ENCODE results near the gene FTSJ1.
"Not testable (repeated sequence)": the region's sequence is repeated elsewhere in the genome, so short reads cannot be mapped to it uniquely, and the experiment has no call there.

The FTSJ1 gene

GRCh38 chrX:48475774-48476577 is at the start of gene FTSJ1:
FTSJ1 (plus strand) TSS chrX:48476199; CDS start chrX:48478048, 1,849 bp downstream.
- DNase-seq (ENCODE audit: low read depth in 1 of 2, low spot score in 1 of 2), result peak; percentile 71 to 72

GRCh38 chrX:48427027-48427716 is 48.8 kb upstream of the FTSJ1 start:
- DNase-seq (ENCODE audit: low read depth in 1 of 2, low spot score in 1 of 2), result not testable (repeated sequence)

DNA sequence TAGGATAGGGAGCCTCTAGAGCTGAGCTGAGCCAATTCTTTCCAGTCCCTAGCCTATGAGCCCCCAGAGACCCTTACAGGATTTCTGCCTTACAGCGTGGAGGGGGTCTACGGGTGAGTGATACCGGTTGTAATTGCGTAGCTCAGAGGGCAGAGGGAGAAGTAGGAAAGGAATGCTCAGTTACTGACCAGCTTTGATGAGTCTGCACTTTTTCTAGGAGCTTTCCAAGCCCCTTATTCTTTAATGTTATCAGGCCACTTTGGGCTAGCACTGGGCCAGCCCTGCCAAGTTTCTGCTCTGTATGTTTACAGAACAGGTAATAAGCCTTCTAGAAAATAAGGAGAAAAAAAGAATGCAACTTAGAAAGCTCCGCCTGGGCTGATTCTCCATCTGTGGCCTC is 46.4 kb upstream of the FTSJ1 start:
- not testable (repeated sequence) for DNase-seq (ENCODE audit: low read depth in 1 of 2, low spot score in 1 of 2)

- not testable (repeated sequence) for DNase-seq (ENCODE audit: low read depth in 1 of 2, low spot score in 1 of 2)
Observed at GRCh38 chrX:48430166-48430565, 45.8 kb upstream of the FTSJ1 start.

DNA sequence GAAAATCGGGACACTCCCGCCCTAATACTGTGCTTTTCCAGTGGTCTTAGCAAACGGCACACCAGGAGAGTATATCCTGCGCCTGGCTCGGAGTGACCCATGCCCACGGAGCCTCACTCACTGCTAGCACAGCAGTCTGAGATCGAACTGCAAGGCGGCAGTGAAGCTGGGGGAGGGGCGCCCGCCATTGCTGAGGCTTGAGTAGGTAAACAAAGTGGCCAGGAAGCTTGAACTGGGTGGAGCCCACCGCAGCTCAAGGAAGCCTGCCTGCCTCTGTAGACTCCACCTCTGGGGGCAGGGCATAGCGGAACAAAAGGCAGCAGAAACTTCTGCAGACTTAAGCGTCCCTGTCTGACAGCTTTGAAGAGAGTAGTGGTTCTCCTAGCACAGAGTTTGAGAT is 42.3 kb upstream of the FTSJ1 start:
- not testable (repeated sequence) for DNase-seq (ENCODE audit: low read depth in 1 of 2, low spot score in 1 of 2)

DNA sequence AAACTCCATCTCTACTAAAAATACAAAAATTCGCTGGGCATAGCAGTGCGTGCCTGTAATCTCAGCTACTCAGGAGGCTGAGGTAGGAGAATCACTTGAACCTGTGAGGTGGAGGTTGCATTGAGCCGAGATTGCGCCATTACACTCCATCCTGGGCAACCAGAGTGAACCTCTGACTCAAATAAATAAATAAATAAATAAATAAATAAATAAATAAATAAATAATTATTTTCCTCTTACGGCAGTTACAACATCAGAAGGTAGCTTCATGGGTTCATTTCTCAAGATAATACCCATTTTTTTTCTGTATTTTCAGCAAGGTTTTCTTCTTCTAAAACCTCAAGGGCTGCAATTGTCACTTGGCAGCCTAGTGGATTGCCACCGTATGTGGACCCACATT is 28.8 kb upstream of the FTSJ1 start:
- not testable (repeated sequence) for DNase-seq (ENCODE audit: low read depth in 1 of 2, low spot score in 1 of 2)

DNA sequence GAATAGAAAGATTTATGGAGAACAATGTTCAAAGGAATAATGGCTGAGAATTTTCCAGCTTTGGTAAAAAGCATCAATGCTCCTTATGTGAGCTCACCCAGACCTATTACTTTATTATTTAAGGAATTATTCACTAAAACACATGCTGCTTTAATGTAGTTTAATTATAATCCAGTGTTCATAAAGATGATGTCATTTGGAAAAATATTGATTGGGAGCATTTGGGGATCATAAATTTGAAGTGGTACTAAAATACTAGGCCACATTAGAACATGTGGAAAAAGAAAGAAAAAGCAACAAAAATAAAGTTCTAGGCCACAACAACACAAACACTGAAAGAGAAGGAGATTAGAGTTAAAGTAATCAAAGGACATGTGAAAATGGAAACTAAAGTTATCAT is 25.9 kb upstream of the FTSJ1 start:
- DNase-seq (ENCODE audit: low read depth in 1 of 2, low spot score in 1 of 2), result no peak

- DNase-seq (ENCODE audit: low read depth in 1 of 2, low spot score in 1 of 2), result no peak
Observed at GRCh38 chrX:48451708-48452107, 24.3 kb upstream of the FTSJ1 start.

DNA sequence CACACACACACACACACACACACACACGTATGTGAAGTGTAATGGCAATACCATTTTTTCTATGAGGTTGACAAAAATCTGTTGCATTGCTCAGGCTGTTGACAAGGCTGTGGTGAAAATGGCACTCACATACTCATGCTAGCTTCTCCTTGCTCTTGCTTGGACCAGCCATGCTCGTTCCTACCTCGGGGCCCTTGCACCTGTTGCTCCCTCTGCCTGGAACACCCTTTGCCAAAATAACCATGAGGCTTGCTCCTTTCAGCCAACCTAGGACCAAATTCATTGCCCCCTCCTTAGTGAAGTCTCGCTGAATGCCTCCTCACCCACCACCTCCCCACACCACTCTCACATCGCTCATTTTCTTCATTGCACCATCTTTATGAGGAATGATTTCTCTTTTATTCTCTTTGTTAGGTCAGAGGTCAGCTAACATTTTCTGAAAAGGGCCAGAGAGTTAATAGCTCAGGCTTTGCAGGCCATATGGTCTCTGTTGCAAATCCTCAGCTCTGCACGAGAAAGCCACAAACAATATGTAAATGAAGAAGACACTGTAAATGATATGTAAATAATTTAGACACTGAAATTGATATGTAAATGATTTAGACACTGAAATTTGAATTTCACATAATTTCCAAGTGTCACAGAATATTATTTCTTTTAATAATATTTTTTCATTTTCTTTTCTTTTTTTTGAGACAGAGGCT is 19.2 kb upstream of the FTSJ1 start:
- DNase-seq (ENCODE audit: low read depth in 1 of 2, low spot score in 1 of 2), result no peak

DNA sequence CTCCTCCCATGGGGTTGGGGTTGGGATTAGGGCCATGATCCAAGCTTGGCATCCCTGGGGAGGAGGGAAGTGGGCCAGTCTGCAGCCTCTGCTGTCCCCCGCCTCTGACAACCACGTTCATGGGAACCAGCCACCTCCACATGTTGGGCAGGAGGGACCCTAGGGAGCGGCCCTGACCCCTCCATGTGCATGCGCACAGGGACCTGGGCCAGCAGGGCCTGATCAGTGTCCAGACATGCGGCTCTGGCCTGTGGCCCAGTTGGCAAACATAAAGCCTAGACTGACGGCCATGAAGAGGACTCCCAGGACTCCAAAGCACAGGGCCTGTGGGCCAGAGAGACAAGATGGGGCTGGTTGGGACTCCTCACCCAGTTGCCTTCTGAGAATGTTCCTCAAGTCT is 17.3 kb upstream of the FTSJ1 start:
- no peak for DNase-seq (ENCODE audit: low read depth in 1 of 2, low spot score in 1 of 2)

DNA sequence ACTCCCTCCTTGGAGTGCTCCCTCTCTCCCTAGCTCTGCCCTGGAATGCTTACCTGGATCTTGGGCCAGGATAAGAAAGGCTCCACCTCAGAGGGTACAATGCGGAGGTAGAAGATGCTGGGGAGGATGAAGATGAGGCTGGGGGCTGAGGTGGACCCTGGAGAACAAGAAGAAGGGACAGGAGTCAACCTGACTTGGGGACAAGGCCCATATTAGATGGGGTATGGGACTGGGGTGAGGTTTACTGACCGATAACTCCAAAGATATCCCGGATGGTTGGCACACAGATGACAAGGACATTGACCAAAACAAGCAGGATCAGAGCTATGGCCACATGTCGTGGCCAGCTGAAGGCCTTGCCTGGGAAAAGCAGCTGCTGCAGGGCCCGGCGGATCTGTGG is 16.5 kb upstream of the FTSJ1 start:
- no peak for DNase-seq (ENCODE audit: low read depth in 1 of 2, low spot score in 1 of 2)

DNA sequence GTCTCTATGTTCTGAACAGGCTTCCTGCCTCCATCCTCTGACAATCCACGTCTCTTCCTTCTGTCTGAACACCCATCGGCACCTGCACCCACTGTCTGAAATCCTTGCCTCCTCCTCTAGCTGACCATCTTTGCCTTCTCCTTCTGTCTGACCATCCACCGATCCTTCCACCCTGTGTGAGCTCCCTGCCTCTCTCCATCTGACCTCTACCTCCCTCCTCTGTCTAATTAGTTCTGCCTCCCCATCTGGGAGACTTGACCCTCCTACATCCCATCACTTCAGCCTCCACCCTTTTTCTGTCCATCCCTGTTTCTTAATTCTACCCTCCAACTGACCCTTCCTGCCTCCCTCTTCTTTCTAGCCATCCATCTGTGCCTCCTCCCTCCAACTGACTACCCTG is 16.0 kb upstream of the FTSJ1 start:
- DNase-seq (ENCODE audit: low read depth in 1 of 2, low spot score in 1 of 2), result no peak

- DNase-seq (ENCODE audit: low read depth in 1 of 2, low spot score in 1 of 2), result no peak
Observed at GRCh38 chrX:48460606-48461005, 15.4 kb upstream of the FTSJ1 start.

DNA sequence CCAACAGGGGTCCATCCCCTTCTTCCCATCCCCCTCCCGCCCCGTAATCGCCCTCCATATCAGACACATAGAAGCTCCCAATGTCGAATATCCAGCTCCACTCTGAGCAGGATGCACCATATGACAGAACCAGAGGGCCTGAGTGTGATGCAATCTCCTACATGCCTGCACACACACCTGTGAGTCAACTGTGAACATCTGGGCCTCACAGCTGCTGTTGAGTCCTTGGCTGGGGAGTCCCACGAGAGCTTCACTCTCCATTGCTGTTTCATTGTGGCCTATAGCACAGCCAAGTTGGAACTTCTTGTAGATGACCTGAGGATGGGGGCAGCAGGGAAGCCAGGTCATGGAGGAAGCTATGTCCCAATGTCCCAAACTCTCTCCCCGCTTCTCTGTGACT is 14.2 kb upstream of the FTSJ1 start:
- DNase-seq (ENCODE audit: low read depth in 1 of 2, low spot score in 1 of 2), result no peak

GRCh38 chrX:48465336-48465933 is 10.6 kb upstream of the FTSJ1 start:
- no peak for DNase-seq (ENCODE audit: low read depth in 1 of 2, low spot score in 1 of 2)

GRCh38 chrX:48466696-48467095 is 9.3 kb upstream of the FTSJ1 start:
- DNase-seq (ENCODE audit: low read depth in 1 of 2, low spot score in 1 of 2), result no peak

DNA sequence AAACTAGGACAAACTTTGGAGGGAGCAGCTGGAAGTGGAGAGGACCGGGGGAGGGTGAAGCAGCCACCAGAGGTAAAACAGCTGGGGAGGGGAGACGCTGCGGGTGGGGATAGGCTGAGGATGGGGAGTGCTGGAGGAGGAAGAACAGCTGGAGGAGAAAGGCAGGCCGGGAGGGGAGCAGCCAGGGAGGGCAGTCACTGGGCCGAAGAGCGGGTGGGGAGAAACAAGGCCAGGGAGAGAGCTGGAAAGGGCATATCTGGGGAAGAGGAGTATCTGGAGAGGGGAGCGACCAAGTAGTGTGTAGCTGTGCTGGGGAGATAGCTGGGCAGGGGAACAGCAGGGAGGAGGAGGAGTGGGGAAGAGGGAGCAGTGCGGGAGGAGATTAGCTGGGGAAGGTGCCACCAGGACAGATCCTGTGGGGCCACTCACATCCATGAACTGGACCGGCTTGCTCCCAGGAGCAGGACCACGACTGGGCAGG is 8.7 kb upstream of the FTSJ1 start:
- DNase-seq (ENCODE audit: low read depth in 1 of 2, low spot score in 1 of 2), result no peak

DNA sequence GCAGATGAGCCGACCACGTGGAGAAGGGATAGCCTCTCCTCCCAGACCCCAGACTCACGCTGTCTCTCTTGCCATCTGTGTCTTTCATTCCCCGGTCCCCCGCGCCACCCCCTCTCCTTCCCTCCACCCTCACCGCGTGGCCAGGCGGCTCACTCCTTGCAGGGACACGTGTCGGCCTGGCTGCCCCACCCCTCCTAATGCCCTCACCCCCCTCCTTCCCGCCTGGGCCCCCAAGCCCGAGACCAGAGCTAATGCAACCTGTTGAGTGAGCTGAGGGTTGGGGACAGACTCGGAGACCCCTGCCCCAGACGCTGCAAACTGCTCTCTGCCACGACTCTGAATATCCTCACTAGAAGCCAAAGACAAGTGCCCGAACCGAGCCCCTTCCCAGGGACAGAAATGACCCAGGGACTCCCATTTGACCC is 7.7 kb upstream of the FTSJ1 start:
- peak in 1 of 2 donors; percentile 35 for DNase-seq (ENCODE audit: low read depth in 1 of 2, low spot score in 1 of 2)

GRCh38 chrX:48468693-48469691 is 7.0 kb upstream of the FTSJ1 start:
- peak; percentile 8 to 30 for DNase-seq (ENCODE audit: low read depth in 1 of 2, low spot score in 1 of 2)
